Hippocampal formation (tissue), 2 donors: Measurements from ENCODE around the gene MYOZ2.
"Not testable (repeated sequence)": the region's sequence is repeated elsewhere in the genome, so short reads cannot be mapped to it uniquely, and the experiment has no call there.

Experiments used
- DNase-seq, 2 donors: peaks; one replicate each; lab custom pipeline; 2025; lab: John Stamatoyannopoulos, UW

The MYOZ2 gene

GRCh38 chr4:119128148-119128547, 7.5 kb upstream of the MYOZ2 start:
- no peak for DNase-seq

- no peak for DNase-seq
Observed at GRCh38 chr4:119130365-119131065, 5.1 kb upstream of the MYOZ2 start.

- no peak for DNase-seq
Observed at GRCh38 chr4:119131164-119131563, 4.5 kb upstream of the MYOZ2 start.

DNA sequence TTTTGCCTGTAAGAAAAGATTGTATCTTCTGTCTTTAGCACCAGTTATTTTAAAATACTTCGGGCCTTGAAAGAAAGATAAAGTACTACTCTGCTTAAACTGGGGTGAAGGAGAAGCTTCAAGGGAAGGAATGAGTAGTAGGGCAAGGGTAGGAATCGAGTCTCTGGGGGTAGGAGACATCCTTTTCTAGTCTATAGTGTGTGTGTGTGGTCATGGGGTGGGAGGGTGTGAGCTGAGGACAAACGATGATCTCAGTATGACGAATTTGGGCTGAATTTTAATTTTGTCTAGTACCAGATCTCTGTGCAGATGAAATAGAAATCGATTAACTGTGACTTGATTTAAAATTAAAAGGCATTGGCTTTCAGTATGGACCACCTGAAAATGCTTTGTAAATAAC, 3.3 kb upstream of the MYOZ2 start:
- no peak for DNase-seq

- no peak for DNase-seq
Observed at GRCh38 chr4:119136546-119136945, 914 bp downstream of the MYOZ2 start.

GRCh38 chr4:119138046-119138445, 2.4 kb downstream of the MYOZ2 start:
- no peak for DNase-seq

GRCh38 chr4:119139311-119139710, 3.7 kb downstream of the MYOZ2 start:
- no peak for DNase-seq

DNA sequence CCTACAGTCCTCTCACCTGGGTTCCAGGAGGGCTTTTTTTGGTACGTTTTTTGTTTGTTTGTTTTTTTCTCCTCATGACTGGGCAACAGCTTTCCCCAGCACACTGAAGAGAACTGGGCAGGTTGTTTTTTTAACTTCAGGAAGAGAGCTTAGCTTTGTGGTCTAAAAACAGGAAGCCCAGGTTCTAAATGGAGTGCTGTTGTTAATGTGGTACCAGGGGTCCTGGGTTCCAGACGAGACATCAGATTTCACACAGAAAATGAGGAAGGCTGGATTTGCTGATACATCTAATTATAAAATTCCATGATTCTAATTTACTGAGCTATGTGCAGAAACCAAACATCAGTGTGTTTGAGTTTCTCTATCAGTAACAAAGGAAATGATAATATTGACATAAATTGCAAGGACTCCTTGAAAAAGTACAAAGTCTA, 4.2 kb downstream of the MYOZ2 start:
- DNase-seq: peak in 1 of 2 donors; percentile 16

DNA sequence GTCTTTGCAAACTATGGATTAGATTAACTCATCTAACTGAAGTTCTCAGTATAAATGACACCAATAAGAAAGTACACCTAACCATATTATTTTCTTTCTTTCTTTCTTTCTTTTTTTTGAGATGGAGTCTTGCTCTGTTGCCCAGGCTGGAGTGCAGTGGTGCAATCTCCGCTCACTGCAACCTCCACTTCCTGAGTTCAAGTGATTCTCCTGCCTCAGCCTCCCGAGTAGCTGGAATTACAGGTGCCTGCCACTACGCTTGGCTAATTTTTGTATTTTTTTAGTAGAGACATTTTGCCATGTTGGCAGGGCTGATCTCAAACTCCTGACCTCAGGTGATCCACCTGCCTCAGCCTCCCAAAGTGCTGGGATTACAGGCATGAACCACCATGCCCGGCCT, 5.7 kb downstream of the MYOZ2 start:
- not testable (repeated sequence) for DNase-seq

DNA sequence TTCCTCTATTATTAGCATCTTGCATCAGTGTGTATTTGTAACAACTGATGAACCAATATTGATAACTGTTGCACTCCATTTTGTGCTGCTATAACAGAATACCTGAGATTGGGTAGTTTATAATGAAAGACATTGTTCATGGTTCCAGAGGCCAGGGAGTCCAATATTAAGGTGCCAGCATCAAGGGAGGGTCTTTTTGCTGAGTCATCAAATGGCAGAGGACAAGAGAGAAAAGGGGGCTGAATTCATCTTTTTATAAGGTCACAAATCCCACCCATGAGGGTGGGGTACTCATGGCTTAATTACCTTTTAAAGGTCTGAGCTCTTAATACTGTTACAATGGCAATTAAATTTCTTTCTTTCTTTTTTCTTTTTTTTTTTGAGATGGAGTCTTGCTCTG, 7.2 kb downstream of the MYOZ2 start:
- no peak for DNase-seq

DNA sequence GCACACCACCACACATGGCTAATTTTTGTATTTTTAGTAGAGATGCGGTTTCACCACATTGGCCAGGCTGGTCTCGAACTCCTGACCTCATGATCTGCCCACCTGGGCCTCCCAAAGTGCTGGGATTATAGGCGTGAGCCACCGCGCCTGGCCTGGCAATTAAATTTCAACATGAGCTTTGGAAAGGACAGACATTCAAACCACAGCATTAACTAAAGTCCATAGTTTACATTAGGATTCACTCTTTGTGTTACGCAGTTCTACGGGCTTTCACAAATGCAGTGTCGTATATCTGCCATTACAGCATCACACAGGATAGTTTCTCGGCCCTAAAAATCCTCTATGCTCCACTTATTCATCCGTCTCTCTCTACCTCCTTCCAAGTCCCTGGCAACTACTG, 7.7 kb downstream of the MYOZ2 start:
- DNase-seq: not testable (repeated sequence)

- DNase-seq: no peak
Observed at GRCh38 chr4:119149110-119149509, 13.5 kb downstream of the MYOZ2 start.

DNA sequence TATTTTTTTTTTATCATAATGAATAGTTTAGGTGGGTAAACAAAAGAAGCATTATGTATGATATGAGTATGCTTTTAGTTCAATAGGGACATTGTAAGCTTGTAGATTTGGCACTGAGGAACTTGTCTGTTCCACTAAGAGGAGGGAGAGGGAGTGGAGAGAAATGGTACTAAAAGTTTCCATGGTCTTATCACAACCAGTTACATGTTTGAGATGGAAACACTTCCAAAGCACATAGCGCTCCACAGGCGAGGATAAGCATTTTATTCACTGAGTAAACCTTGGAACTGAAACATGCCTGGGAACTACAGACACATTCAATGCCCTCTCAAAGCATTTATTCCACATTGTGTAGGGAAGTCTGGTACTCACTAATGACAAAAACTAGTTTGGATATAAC, 15.5 kb downstream of the MYOZ2 start:
- DNase-seq: no peak

GRCh38 chr4:119152741-119153140, 17.1 kb downstream of the MYOZ2 start:
- no peak for DNase-seq

- DNase-seq: no peak
Observed at GRCh38 chr4:119162174-119162573, 26.5 kb downstream of the MYOZ2 start.

GRCh38 chr4:119165767-119166166, 30.1 kb downstream of the MYOZ2 start:
- DNase-seq: no peak

- DNase-seq: no peak
Observed at GRCh38 chr4:119170195-119170594, 34.6 kb downstream of the MYOZ2 start.

- DNase-seq: no peak
Observed at GRCh38 chr4:119172223-119172622, 36.6 kb downstream of the MYOZ2 start.

GRCh38 chr4:119173729-119174361, 38.2 kb downstream of the MYOZ2 start:
- DNase-seq: not testable (repeated sequence)

- DNase-seq: no peak
Observed at GRCh38 chr4:119179011-119179410, 43.4 kb downstream of the MYOZ2 start.

DNA sequence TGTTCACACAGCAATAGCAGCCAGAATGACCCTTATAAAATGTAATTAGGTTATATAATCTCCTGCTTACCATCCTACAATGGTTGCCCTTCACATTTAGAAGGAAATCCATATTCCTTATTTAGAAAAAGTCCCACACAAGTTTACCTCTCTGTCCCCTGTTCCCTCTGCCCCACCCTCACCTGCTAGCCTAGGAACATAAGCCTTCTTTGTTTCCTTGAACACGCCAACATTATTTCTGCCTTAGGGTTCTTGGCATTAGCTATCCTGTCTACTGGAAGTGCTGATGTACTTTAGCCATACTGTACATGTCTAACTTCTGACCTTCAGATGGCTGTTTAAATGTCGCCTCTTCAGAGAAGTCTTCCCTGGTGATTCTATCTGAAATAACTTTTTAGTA, 48.5 kb downstream of the MYOZ2 start:
- no peak for DNase-seq

GRCh38 chr4:119189638-119190037, 54.0 kb downstream of the MYOZ2 start:
- no peak for DNase-seq

DNA sequence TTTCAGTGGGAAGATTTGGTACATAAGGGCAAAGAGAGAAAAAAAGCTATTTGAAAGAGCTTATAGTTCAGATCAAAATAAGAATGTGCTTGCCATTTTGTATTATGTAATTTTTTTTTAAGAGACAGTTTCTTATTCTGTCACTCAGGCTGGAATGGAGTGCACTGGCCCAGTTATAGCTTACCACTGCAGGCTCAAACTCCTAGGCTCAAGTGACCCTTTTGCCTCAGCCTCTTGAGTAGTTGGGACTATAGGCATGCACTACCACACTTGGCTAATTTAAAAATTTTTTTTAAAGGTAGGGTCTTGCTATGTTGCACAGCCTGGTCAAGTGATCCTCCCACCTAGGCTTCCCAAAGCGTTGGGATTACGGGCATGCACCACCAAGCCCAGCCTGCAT, 54.7 kb downstream of the MYOZ2 start:
- DNase-seq: no peak

DNA sequence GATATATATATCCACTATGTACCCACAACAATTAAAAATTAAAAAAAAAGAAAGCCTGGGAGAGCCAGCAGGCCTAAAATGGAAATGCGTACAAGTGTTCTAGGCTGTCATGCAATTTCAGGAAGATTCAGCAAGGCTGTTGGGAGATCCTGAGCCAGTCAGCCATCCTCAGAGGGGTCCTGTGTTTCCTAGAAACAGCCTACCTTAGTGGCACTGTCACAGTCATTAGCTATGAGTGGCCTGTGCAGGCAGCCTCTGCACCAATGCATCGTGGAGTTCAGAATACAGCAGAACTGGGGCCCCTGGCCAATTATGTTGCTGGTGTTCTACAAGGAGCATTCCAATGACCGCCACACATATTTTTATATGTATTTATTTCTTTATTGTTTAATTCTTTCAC, 55.9 kb downstream of the MYOZ2 start:
- no peak for DNase-seq
